Stomach (tissue), 9 donors: ENCODE measurements around the gene CCDC183. TPM values are rescaled to one million over a fixed set of nuclear protein-coding genes. Genes with fewer than 3 reads are reported as not detected.
"Not testable (repeated sequence)": the region's sequence is repeated elsewhere in the genome, so short reads cannot be mapped to it uniquely, and the experiment has no call there.

Experiments
- DNase-seq, 2 donors: peaks; one replicate each; pipeline versions ENCODE4 v3.0.0 to v3.0.0-alpha.2; 2013 to 2019
- H3K27ac ChIP-seq, 5 donors: fragments of 200-600 bp in 4 of 5; sonication (generic) in 4 of 5; one replicate each; pipeline ENCODE4 v1.5.1; 2013 to 2019; ENCODE audit warnings: mild to moderate bottlenecking in 1 of 5, moderate library complexity in 1 of 5
- H3K27me3 ChIP-seq, 3 donors: fragments of 200-600 bp; sonication (generic); one replicate each; pipeline ENCODE4 v1.5.1; 2017 to 2019; ENCODE audit warnings: mixed run types in 1 of 3
- H3K36me3 ChIP-seq, 4 donors: fragments of 200-600 bp; sonication (generic); 1 replicate in 3 of 4; 2 replicates in 1 of 4; pipeline ENCODE4 v1.5.1; 2016 to 2019
- H3K4me1 ChIP-seq, 4 donors: fragments of 200-600 bp; sonication (generic); one replicate each; pipeline ENCODE4 v1.5.1; 2016 to 2019
- H3K4me3 ChIP-seq, 4 donors: fragments of 200-600 bp; sonication (generic) in 3 of 4; one replicate each; pipeline ENCODE4 v1.5.1; 2016 to 2019; ENCODE audit warnings: mild to moderate bottlenecking in 1 of 4
- H3K9me3 ChIP-seq, 4 donors: fragments of 200-600 bp; sonication (generic); one replicate each; pipeline ENCODE4 v1.5.1; 2016 to 2019
- EP300 ChIP-seq: sonication (generic); formaldehyde crosslinking; IDR thresholded peaks from one replicate; pipeline ENCODE4 v1.6.1; 2017; ENCODE audit warnings: antibody characterized with exemption
- POLR2A ChIP-seq, 4 donors: fragments of 450-650 bp; IDR thresholded peaks; one replicate each; pipeline ENCODE4 v1.6.1; 2016; ENCODE audit warnings: antibody characterized with exemption in 4 of 4, control low read depth in 2 of 4, mild to moderate bottlenecking in 1 of 4, moderate library complexity in 1 of 4
- POLR2AphosphoS5 ChIP-seq, 3 donors: sonication (generic); formaldehyde crosslinking; IDR thresholded peaks; one replicate each; pipeline ENCODE4 v1.6.1; 2016; ENCODE audit warnings: antibody characterized with exemption in 3 of 3
- WGBS, 5 donors: extraction: QIAGEN DNeasy Blood & Tissue Kit in 3 of 5; methylation state at CpG; one replicate each; pipeline versions ENCODE4 v1.1.5 to v1.1.7; 2013 to 2018; 5-methylcytosine and 5-hydroxymethylcytosine counted together
- intact Hi-C: fragments of 100-400 bp; cut with DNase I; formaldehyde crosslinking; loops from one replicate; pipeline ENCODE4 v1.15.1; 2023; ENCODE audit warnings: low total_unique reads
- polyA plus RNA-seq, 3 donors: library from polyadenylated mRNA; stranded (reverse); fragments of 200-250 nt; gene quantifications; one replicate each; pipeline ENCODE4 v1.2.3, GENCODE V29; 2013
- total RNA-seq, 5 donors: library from RNA; depleted of rRNA; stranded (reverse); fragments of >200 nt; gene quantifications; one replicate each; pipeline versions ENCODE4 v1.1.0 to v1.2.3, GENCODE V29; 2014 to 2016
- TF ChIP-seq, protein P1 (sequence below), 7 experiments: fragments of 450-650 bp in 4 of 7; fragments of 200-600 bp in 3 of 7; sonication (generic) in 3 of 7; IDR thresholded peaks; one replicate each; pipeline ENCODE4 v1.5.1; 2016 to 2019; ENCODE audit warnings: antibody characterized with exemption in 7 of 7, control low read depth in 2 of 7, mild to moderate bottlenecking in 1 of 7
- donor health status: healthy with polysubstance abuse.
- donor health status: Bipolar disorder and iron deficiency.
- donor health status: healthy.

The CCDC183 gene
- total and polyA plus RNA-seq, 8 donors = 1.2 to 53.0 (median 4.7) TPM

DNA sequence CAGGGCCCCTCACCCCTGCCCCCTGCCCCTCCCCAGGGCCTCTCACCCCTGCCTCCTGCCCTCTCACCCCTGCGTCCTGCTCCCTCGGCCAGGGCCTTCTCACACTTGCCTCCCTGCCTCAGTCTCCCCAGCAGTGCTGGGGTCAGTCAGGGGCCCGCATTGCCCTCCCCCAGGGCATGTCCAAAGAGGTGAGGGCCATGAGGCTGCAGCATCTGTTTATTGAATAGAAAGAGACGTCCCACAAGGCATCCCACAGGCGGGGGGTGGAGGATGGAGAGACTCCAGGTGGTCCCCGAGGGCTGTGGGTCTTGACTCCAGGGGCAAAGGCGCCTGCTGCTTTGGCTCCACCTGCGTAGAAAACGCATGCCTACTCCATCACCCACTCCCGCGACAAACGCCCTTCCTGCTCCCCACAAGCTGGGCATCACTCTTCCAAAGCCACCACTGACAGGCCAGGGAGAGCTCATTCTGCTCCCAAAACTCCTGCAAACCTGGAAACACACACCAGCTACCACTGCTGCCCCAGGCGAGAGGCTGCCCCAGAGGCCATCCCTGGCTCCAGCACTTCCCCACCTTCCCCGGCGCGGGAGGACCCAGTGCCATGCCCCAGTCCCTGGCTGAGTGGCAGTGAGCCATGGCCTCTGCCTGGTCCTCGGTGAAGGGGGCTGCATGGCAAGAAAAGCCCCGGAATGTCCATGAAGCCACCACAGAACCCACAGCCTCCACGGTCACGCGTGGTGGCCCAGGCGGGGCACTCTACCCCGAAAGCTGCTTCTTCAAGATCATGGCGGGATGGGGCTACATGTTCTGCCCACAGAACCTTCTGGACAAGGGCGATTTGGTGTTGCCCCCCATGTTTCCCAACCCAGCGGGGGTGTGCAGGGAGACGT is 36.5 kb upstream of the CCDC183 start:
- H3K27ac ChIP-seq = no peak overlapping the region
- TF ChIP-seq, protein P1, sequence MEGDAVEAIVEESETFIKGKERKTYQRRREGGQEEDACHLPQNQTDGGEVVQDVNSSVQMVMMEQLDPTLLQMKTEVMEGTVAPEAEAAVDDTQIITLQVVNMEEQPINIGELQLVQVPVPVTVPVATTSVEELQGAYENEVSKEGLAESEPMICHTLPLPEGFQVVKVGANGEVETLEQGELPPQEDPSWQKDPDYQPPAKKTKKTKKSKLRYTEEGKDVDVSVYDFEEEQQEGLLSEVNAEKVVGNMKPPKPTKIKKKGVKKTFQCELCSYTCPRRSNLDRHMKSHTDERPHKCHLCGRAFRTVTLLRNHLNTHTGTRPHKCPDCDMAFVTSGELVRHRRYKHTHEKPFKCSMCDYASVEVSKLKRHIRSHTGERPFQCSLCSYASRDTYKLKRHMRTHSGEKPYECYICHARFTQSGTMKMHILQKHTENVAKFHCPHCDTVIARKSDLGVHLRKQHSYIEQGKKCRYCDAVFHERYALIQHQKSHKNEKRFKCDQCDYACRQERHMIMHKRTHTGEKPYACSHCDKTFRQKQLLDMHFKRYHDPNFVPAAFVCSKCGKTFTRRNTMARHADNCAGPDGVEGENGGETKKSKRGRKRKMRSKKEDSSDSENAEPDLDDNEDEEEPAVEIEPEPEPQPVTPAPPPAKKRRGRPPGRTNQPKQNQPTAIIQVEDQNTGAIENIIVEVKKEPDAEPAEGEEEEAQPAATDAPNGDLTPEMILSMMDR (IDR thresholded peaks at IDR 0.05) = no peak
- TF ChIP-seq EP300 (no peak), POLR2AphosphoS5 (IDR thresholded peaks at IDR 0.05) (no peak), POLR2A (IDR thresholded peaks at IDR 0.05) (no peak)
- WGBS, 5 donors = 77 to 85% (median 84%) methylated on average over 15 to 27 of the region's 27 CpGs
- H3K9me3 ChIP-seq = peaks cover 0 to 11% (median 0%) of the 10 kb centered on the region in 4 donors
- intact Hi-C loops = no loop called here
- DNase-seq = no peak
- no peak overlapping the region for H3K4me3 ChIP-seq
- peaks cover 0 to 58% (median 12%) of the 10 kb centered on the region in 3 donors for H3K27me3 ChIP-seq
- H3K4me1 ChIP-seq = peaks cover 0 to 16% (median 12%) of the 10 kb centered on the region in 4 donors
- H3K36me3 ChIP-seq = no peaks in the 10 kb centered on the region

DNA sequence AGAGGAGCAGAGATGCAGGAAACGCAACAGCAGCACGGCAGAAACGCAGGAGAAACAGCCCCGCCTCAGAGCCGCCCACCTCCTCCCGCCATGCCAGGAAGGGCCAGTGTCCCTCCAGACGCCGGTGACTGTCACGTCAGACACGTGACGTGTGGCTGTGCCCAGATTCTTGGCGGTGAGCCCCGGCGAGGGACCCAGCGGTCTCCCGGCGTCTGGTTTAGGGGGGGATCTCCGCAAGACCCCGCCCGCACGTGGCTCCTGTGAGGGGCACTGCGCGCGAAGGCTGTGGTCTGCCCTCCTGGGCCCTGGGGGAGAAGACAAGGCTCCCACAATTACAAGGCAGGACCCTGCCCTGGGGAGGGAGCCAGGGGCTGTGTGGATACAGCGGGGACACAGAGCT is 35.7 kb upstream of the CCDC183 start:
- no peaks in the 10 kb centered on the region for H3K36me3 ChIP-seq
- TF ChIP-seq POLR2AphosphoS5 (IDR thresholded peaks at IDR 0.05) (no peak), POLR2A (IDR thresholded peaks at IDR 0.05) (no peak), EP300 (no peak)
- TF ChIP-seq, protein P1 (IDR thresholded peaks at IDR 0.05) = no peak
- H3K4me3 ChIP-seq = no peak overlapping the region
- 56 to 74% (median 72%) methylated on average over 5 to 25 of the region's 25 CpGs for WGBS, 5 donors
- no peak for DNase-seq
- peaks cover 0 to 66% (median 12%) of the 10 kb centered on the region in 3 donors for H3K27me3 ChIP-seq
- no peak overlapping the region for H3K27ac ChIP-seq
- peaks cover 0 to 16% (median 12%) of the 10 kb centered on the region in 4 donors for H3K4me1 ChIP-seq
- intact Hi-C loops = no loop called here
- H3K9me3 ChIP-seq = peaks cover 0 to 11% (median 0%) of the 10 kb centered on the region in 4 donors

DNA sequence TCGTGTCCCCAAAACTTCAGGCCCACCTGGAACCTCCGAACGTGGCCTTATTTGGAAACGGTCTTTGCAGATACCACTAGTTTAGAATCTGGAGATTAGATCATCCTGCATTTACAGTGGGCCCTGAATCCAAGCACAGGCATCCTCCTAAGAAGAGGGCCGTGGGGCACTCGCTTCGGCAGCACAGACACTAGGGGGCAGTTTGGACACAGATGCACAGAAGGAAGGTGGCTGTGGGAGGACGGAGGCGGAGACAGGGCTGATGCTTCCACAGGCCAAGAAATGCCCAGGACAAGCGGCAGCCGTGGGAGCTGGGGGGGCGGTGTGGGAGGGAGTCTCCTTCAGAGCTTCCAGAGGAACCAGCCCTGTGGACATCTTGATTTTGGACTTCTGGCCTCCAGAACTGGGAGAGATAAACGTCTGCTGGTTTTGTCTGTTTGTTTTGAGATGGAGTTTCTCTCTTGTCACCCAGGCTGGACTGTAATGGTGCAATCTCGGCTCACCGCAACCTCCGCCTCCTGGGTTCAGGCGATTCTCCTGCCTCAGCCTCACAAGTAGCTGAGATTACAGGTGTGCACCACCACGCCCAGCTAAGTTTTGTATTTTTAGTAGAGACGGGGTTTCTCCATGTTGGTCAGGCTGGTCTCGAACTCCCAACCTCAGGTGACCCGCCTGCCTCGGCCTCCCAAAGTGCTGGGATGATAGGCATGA is 35.1 kb upstream of the CCDC183 start:
- TF ChIP-seq, protein P1 (IDR thresholded peaks at IDR 0.05) = peak in 3 of 7 experiments; percentile 15 to 35 (median 15)
- H3K9me3 ChIP-seq, H3K4me3 ChIP-seq, intact Hi-C loops, H3K27ac ChIP-seq, H3K36me3 ChIP-seq: not testable (repeated sequence)
- WGBS, 5 donors = 39 to 45% (median 41%) methylated on average over 21 to 22 of the region's 22 CpGs
- Histone ChIP-seq H3K27me3 (peaks cover 0 to 69% (median 12%) of the 10 kb centered on the region in 3 donors), H3K4me1 (peaks cover 0 to 16% (median 12%) of the 10 kb centered on the region in 4 donors)
- peak; percentile 54 to 78 for DNase-seq

DNA sequence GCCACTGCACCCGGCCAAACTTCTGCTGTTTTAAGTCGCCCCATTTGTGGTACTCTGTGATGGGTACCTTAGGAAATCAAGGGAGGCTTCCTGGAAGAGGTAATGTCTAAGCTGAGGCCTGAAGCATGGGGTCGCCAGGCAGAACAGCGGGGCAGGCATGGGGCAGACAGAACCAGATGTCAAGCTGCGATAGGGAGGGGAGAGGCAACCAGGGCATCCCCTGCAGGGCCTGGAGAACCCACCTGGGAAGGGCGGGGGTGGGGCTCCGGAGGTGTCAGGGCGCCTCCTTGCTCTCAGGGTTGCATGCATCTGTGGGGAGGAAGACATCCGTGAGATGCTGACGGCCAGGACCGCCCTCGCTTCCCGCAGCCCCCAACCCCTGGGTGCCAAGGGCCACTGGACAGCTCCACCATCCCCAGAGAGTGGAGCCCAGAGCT is 34.6 kb upstream of the CCDC183 start:
- no peaks in the 10 kb centered on the region for H3K9me3 ChIP-seq
- H3K27me3 ChIP-seq = peaks cover 0 to 69% (median 12%) of the 10 kb centered on the region in 3 donors
- no peaks in the 10 kb centered on the region for H3K36me3 ChIP-seq
- peaks cover 0 to 16% (median 14%) of the 10 kb centered on the region in 4 donors for H3K4me1 ChIP-seq
- H3K4me3 ChIP-seq = no peak overlapping the region
- intact Hi-C loops = no loop called here
- TF ChIP-seq POLR2A (IDR thresholded peaks at IDR 0.05) = no peak
- TF ChIP-seq EP300 = no peak
- TF ChIP-seq, protein P1 (IDR thresholded peaks at IDR 0.05) = no peak
- no peak for TF ChIP-seq POLR2AphosphoS5 (IDR thresholded peaks at IDR 0.05)
- 80 to 90% (median 85%) methylated on average over 9 to 13 of the region's 13 CpGs for WGBS, 5 donors
- no peak overlapping the region for H3K27ac ChIP-seq
- no peak for DNase-seq
